Neural progenitor cell (in vitro differentiated cells): ENCODE data around the gene KRTAP5-6.

Experiments
- EZH2 ChIP-seq: fragments of 200-600 bp; sonication (generic); IDR thresholded peaks from 2 replicates; pipeline ENCODE4 v1.6.1; 2017; ENCODE audit warnings: antibody characterized with exemption, mild to moderate bottlenecking, moderate library complexity
- EZH2phosphoT487 ChIP-seq: fragments of 200-600 bp; sonication (generic); IDR thresholded peaks from 2 replicates; pipeline ENCODE4 v1.6.1; 2017; ENCODE audit warnings: antibody characterized with exemption
- TF ChIP-seq, protein P1 (sequence below): fragments of 200-600 bp; sonication (generic); IDR thresholded peaks from 2 replicates; pipeline ENCODE4 v1.5.1; 2017; ENCODE audit warnings: antibody characterized with exemption, mild to moderate bottlenecking

DNA sequence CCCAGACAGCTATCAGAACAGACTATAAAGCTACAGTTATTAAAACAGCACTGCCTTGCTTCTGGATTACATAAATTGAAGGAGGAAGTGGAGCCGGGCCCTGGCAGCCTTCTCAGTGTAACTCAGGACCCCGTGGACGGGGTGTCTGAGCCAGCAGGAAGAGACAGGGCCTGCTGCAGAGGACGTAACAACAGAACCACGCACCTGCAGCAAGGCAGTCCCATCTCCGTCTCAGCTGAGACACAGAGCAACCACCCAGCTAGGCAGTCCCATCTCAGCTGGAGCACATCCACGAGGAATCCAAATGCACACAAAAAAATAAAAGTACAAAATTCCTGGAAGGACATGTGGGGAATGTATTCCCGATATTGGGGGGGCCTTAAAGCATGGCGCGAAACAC, 17.1 kb upstream of the KRTAP5-6 start:
- TF ChIP-seq, protein P1, sequence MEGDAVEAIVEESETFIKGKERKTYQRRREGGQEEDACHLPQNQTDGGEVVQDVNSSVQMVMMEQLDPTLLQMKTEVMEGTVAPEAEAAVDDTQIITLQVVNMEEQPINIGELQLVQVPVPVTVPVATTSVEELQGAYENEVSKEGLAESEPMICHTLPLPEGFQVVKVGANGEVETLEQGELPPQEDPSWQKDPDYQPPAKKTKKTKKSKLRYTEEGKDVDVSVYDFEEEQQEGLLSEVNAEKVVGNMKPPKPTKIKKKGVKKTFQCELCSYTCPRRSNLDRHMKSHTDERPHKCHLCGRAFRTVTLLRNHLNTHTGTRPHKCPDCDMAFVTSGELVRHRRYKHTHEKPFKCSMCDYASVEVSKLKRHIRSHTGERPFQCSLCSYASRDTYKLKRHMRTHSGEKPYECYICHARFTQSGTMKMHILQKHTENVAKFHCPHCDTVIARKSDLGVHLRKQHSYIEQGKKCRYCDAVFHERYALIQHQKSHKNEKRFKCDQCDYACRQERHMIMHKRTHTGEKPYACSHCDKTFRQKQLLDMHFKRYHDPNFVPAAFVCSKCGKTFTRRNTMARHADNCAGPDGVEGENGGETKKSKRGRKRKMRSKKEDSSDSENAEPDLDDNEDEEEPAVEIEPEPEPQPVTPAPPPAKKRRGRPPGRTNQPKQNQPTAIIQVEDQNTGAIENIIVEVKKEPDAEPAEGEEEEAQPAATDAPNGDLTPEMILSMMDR, result no peak
- TF ChIP-seq EZH2, result no peak
- no peak for TF ChIP-seq EZH2phosphoT487
